Mucosa of gallbladder (tissue), 1 donor: ENCODE data around the gene APBB2. TPM values are rescaled to one million over a fixed set of nuclear protein-coding genes. Genes with fewer than 3 reads are reported as not detected.

Source experiments
- DNase-seq: peaks from one replicate; pipeline ENCODE4 v3.0.0-alpha.2; 2020; ENCODE audit warnings: low spot score
- total RNA-seq: library from RNA; stranded (reverse); gene quantifications from one replicate; pipeline ENCODE4 v1.2.1, GENCODE V29; 2021
- donor health status: DM: no; HTN: no; CAD: no.

APBB2 gene
- total RNA-seq, 1 donor from 2014 or later = 44.9 TPM

GRCh38 chr4:41103657-41104056, 110.7 kb downstream of the APBB2 start:
- no peak for DNase-seq

- DNase-seq = no peak
Measured at GRCh38 chr4:41102414-41103092, 111.8 kb downstream of the APBB2 start.

- DNase-seq = no peak
Measured at GRCh38 chr4:41098093-41099048, 116.0 kb downstream of the APBB2 start.

DNA sequence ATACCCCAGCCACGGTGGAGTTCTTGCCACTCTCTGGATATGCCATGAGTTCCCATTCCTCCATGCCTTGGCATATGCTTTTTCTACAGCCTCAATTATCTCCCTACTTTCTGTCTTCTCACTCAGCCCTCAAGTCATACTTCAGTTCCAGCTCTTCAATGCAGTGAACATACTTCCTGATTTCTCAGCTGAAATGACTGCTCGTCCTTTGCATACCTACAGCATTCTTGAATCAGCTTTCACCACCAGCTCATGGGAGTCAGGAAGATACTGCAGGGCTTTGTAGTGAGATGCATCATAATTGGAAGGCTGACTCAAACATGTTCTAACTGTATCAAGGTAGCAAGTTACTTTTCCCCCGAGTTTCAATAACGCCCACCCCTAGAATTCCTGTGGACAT, 118.4 kb downstream of the APBB2 start:
- no peak for DNase-seq

- DNase-seq = no peak
Measured at GRCh38 chr4:41095192-41095872, 119.0 kb downstream of the APBB2 start.

- no peak for DNase-seq
Measured at GRCh38 chr4:41092128-41092527, 122.2 kb downstream of the APBB2 start.

DNA sequence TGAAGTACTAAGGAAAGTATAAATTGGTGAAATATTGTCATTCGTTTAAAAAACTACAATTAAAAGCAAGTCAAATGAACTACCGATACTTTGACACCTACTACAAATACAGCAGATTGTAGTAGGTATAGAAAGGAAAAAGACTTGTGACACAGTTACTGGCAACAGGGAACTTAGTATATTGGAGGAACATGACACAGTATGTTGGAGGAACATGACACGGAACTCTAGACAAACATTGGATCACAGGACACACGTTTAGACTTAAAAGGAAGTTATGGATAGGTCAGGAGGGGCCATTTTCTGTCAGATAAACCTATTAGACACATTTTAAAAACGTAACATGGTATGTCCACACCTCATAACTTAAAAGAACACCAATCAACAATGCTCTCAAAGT, 132.5 kb downstream of the APBB2 start:
- DNase-seq = no peak

- DNase-seq = no peak
Measured at GRCh38 chr4:41080976-41081375, 133.4 kb downstream of the APBB2 start.

DNA sequence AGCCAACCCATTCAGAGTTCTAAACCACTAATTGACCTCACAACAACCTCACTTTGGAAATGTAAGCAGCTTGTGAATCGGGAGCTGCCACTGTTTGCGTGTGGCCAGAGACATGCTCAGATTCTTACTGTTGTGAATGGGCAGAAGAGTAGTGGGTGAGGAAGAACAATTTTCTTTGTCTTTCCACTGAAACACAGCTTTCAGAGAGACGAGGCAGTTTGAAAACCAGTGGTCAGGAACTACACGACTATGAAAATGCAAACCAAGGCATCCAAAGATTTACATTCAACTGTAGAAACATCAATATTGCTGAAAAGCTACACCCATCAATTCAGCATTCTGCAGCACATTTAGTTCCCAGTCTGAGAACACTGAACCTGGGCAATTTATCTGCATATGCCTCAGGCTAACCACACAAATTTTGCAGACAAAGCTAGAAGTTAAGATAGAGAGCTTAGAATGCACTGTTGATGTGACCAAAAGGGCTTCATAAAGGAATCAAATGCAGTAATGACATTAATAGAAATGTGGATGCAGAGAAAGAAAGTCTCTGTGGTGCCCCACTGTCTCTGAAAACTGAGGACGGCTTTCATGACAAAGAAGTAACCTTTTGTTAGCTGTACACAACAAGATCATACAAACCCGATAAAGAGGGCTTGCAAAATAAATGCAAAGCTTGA, 134.3 kb downstream of the APBB2 start:
- DNase-seq = no peak

DNA sequence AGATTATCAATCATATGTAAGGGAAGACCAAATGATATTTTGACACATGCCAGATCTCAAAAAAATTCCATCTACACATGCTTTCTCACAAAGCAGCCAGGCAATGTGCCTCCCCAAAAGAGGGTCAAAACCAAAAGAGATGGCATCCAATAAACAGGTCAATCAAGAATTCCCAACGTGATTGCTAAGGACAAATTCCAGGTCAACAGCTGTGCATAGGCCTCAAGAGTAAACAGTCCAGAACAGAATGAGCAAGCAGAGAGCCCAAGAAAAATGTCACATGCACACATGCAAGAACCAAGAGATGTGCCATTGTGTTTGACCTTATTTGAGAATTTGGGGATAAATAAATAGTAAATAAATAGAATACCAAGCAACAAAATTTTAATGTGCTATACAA, 136.7 kb downstream of the APBB2 start:
- no peak for DNase-seq

DNA sequence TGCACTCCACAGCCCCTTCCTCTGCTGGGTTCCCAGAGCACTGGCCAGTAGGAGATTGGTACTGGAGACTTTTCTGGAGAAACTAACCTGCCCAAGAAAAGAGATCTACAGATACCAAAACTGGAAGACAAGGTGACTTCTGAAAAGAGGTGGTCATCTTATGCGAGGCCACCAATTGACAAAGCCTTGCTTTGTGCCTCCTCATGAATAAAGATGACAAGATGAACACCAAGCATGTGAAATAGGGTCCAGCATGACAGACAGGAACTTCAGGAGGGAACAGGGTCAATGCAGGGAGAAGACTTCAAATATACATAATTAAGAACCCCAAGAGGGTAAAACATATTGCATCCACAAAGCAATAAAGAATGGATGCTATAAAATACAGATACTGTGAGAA, 137.9 kb downstream of the APBB2 start:
- DNase-seq = no peak

- no peak for DNase-seq
Measured at GRCh38 chr4:41074215-41074614, 140.1 kb downstream of the APBB2 start.

- DNase-seq = no peak
Measured at GRCh38 chr4:41072021-41072777, 142.1 kb downstream of the APBB2 start.

GRCh38 chr4:41070516-41071281, 143.6 kb downstream of the APBB2 start:
- no peak for DNase-seq

DNA sequence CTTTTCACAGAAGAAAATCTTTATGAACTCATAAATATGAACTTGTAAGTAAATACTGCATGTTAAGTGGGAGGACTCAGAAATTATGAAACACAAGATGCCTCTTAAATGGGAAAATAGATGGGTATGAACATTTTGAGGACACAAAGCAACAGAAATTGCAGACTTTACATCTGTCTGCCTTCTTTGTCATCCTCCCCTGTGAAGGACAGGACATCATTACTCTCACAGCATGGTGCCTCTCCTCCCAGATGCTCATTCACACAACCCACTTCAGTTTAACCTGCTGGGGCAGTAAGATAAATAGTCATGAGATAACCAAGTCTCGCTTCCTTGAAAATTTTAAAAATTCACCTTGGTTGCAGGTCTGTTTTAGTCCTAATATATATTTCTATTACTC, 144.5 kb downstream of the APBB2 start:
- DNase-seq = no peak

DNA sequence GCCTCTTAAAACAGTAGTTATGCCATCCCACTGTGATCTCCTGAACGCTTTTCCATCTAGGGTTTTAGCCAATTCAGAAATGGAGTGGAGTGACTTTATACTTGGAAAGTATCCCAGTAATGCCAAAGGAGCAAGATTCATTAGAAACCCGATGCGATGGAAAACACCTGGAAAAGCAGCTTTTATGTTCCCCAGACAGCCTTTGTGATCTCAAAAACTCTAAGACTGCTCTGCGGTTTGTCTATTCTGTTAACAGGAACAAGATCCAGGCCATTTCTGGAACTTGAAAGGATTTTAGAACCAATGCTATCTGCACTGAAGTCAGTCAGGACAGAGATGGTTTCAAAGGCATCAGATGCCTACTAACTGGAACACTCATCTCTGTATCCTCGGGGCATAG, 145.1 kb downstream of the APBB2 start:
- DNase-seq = no peak

GRCh38 chr4:41067369-41067768, 147.0 kb downstream of the APBB2 start:
- no peak for DNase-seq

DNA sequence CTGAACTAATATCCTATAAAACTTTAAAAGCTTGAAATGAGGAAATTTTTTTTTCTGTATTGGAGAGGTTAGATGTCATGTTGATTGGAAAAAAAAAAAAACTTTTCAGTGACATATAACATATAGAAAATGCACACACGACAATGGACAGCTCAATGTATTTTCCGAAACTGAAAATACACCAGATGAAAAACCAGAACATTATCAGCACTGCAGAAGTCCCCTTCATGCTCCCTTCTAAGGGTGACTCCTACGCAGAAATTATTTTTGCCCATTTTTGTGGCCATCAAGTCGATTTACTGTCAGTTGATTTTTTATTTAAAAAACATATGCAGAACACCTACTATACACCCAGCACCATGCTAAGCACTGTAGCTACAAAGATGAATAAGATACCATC, 148.3 kb downstream of the APBB2 start:
- no peak for DNase-seq

DNA sequence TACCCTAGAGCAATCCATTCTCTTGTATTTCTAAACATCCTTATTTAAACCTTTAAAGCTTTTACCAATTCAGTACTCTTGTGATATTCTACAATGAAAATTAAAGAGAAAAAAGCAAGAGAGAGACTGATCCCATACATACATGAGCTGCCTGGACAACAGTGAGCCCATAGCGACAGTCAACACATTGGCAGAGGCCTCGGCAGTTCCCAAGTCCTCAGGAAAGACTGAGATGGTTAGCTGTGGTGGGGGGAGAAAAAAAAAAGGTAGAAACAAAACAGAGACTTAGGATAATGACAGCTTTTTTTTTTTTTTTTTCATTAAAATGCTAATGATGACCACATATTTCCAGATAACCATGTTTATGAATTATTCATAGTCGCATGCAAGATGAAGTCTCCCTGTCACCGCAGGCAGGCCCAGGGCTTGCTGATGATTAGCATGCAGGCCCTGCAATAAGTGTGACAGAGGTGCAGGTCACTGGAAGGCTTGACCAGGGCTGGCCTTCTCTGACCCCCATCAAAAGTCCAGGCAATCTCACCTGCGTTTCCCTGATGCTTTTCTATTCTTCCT, 148.8 kb downstream of the APBB2 start:
- DNase-seq = no peak

DNA sequence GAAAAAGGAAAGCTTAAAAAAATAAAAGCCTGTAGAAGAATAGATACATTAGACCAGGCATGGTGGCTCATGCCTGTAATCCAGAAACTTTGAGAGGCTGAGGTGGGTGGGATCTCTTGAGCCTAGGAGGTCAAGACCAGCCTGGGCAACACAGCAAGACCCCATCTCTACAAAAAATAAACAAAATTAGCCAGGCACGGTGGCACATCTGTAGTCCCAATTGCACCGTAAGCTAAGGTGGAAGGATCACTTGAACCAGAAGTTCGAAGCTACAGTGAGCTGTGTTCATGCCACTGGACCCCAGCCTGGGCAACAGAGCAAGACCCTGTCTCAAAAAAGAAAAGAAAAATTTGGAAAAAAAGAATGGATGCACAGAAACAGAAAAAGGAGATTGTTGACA, 149.4 kb downstream of the APBB2 start:
- no peak for DNase-seq
